GM21526 (cell line): ENCODE data around the gene MIS12.
A peak's percentile ranks its signal among the peaks of the same experiment; 100 is the strongest.

Experiments
- ATAC-seq: cut with Tn5 transposase; IDR thresholded peaks from one replicate; pipeline ENCODE4 v1.9.1; 2021; ENCODE audit warnings: moderate library complexity; ENCODE audit not compliant: unreplicated experiment, low FRiP score

MIS12 gene, protein sequence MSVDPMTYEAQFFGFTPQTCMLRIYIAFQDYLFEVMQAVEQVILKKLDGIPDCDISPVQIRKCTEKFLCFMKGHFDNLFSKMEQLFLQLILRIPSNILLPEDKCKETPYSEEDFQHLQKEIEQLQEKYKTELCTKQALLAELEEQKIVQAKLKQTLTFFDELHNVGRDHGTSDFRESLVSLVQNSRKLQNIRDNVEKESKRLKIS

DNA sequence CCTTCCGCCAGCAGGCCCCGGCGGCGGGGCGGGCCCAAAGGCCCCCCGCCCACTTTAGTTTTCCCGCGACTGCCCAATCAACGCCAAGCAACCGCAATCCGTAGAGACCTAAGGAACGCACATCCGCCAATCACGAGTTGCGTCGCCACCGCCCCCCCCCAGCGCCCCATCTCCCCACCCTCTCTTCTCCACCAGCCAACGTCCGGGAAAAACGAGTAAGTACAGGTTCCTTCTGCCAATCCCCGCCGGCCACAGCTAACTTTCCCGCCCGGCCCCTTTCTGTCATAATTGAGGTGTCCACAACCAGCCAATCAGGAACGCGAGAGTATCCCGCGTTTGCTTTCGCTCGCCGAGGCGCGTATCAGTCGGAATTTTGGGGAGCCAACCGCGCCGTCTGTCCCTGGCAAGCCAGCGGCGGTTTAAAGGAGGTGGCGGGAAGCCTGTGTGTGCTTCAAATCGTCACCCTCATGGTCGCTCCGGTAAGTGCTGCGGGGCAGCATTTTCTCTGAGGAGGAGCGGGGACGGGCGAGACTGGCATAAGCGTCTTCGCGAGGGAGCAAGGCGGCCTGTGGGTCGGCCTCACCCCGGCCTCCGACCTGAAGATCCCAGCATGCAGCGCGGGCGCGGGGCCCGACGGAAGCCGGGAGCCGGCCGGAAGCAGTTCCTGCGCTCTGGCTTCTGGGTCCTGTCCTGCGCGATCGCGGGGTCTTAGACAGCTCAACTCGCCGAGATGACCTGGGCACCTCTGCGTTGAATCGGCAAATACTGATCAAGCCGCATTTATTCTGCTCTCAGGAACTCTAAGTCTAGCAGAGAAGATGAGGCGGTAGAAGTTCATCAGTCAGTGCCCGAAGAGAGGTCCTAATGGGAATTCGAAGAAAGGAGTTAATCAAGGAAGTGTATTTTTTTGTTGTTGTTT is at the start of gene MIS12:
Gene MIS12 (plus strand): TSS at position 361 of the 919 bp plus-strand sequence. CDS start 2,297 bp downstream, outside the sequence.
- ATAC-seq, result peak; percentile 70

- no peak for ATAC-seq
Observed at GRCh38 chr17:5437721-5438317, 48.5 kb upstream of the MIS12 start.

DNA sequence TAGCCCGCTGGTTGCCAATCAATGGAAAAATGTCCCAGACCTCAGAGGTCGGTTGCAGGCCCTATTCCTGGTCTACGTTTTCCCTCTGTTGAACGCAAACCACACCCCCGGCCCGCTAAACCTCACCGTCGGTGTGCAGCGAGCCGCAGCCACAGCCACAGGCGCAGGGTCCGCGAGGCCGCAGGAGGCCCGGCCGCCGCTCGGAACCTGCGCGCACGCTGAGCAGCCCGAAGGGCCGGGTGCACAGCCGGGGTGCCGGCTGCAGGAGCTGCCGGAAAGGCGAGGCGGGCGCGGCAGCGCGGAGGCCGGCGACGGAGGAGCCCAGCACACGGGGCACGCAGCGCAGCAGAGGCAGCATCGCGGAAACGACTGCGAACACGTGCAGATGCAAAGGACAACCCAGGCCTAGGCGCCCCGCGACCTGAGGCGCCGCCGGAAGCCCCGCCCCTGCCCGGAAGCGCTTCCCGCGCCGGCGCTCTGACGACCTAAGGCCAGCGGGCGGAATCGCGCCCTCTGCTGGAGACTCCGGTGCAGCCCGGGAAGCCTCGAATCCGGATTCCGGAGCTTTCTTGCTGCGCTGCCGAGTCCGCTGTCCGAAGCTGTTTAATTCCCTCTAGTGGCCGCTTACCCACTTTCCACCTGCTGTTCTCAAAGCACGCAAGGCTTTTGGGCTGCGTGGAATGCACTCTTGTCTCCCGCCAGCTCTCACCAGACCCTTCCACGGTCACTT is 47.5 kb upstream of the MIS12 start, which contains the start of gene C1QBP:
Gene C1QBP (minus strand): TSS at position 440 of the 730 bp plus-strand sequence. CDS start 82 bp downstream, at position 358.
- ATAC-seq, result peak; percentile 78

GRCh38 chr17:5439446-5439764 is 47.0 kb upstream of the MIS12 start:
- ATAC-seq, result no peak

DNA sequence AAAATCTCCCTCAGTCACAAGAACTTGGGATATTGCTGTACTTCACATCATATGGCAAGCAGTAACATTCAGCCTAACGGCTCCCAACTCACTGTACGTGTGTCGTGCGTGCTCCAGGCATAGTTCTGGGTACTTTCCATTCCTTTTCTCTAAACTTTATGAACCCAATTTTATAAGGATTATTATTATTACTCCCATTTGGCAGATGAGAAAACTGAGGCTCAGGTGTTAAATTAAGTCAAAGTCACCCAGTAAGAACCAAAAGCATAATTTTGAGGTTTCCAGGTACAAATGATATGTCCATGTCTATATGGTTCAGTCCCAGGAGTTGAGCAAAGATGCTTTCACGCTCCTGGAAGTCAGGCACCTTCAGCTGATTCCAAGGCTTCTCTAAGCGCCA is 42.6 kb upstream of the MIS12 start:
- no peak for ATAC-seq

DNA sequence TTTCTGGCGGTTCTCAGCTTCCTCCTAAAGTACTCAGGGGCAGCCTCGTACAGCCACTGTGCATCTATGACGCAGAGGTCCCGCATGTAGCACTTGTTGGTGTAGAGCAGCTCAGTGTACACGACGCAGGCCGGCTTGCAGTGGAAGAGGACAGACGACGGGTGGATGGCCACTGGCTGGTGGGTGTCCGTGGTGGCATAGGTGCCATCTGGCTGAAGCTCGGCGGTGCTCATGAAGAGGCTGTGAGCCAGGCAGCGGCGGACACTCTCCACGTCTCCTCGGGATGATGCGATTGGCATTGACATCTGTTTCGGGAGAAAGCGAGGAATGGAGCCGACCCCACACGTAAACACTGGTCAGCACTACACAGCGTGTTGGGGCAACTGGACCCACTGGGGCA is 42.2 kb upstream of the MIS12 start:
- no peak for ATAC-seq

DNA sequence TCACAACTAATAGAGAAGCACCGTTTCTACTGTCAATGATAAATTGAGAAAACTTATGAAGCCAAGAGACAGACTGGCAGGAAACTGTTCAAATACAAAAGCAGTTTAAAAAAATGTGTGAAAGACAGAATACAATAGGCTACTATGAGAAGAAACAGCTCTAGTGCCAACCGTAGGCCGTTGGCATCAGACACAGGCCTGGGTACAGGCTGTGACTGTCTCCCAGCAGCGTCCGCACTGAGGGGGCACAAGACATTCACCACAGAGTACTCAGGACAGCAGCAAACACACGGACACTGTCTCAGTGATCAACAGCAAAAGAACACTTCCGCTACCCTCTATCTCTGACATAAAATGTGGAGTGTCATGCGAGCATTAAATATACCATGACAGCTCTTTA is 39.6 kb upstream of the MIS12 start:
- no peak for ATAC-seq

GRCh38 chr17:5464717-5465507 is 21.5 kb upstream of the MIS12 start:
- no peak for ATAC-seq

- ATAC-seq, result no peak
Observed at GRCh38 chr17:5466295-5466694, 20.1 kb upstream of the MIS12 start.

DNA sequence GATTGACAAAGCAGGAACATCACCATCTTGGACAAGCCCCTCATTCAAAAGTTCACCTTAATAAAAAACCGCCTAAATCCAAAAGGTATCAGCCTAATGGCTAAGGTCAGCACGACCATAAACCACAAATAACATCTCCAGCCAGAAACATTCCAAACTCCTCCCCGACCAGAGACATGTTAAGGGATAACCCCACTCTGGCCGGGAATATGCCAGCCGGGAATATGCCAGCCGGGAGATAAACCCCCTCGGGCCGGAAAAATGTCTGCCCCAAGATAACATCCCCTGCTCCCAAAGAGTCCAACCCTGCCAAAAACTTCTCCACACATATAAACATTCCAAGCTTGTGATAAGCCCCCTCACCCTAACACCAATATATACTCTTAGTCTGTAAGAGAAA is 18.9 kb upstream of the MIS12 start:
- ATAC-seq, result no peak

DNA sequence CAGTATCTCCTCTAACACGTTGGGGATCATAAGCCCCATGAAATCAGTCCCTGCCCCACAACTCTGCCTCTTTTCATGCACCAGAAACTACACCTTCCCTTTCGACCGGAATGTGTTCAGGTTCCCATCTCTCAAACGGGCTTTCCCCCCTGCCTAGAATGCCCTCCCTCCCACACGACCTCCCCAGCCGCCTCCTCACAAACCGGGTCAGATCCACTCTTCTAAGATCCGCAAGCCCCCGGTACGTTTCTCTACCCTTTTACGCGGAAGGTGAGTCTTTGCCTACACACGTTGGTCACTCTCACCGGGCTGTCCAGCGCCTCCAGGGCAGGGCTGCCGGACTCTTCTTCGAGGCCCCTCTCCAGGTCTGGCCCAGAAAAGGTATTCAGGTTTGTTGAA is 18.3 kb upstream of the MIS12 start:
- ATAC-seq, result peak; percentile 10

DNA sequence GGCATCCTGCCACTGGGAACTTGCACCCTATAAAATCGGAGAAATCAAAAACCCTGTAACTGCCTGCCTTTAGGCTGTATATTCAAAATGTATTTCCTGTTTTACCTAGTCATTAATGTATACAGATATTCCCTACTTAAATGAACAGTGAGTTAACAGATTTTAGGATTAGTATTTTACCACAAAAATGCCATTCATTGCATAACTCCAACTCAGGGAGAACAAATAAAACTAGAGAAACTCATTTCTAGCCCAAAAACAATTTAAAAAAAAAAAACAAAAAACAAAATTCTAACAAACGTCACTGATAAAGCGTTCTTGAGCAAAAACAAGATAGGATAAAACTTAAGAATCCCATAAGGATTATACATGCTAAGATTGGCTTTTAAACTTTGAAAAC is 13.9 kb upstream of the MIS12 start:
- ATAC-seq, result no peak

DNA sequence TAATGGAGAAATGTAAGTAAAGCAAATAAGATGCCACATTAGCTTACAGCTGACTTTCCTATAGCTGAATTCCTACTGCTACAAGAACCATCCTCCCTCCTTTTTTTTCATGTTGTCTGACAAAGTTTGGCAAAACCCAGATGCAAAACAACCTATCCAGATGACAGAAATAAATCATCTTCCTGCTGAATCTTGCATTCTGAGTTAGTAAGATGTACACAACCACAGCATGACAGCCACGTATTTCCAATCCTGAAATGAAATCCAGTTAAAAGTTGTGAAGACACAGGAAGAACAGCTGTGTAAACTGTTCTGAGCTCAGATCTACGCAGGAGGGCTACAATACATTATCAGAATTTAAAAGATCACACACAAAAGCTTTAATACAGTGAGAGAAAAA is 12.5 kb upstream of the MIS12 start:
- ATAC-seq, result no peak

DNA sequence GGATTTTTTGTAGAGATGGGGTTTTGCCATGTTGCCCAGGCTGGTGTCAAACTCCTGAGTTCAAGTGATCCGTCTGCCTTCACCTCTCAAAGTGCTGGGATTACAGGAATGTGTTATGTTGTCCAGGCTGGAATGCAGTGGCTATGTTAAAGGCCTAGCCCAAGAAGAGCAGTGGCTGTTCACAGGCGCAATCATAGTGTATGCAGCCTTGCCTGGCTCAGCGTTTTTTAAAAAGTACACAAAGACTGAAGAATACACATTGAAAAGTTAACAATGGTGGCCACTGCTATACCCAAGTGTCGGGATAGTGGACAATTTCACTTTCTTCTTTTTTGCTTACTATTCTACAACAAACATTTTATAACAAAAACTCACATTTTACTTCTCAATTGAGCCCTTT is 7.4 kb upstream of the MIS12 start:
- no peak for ATAC-seq

DNA sequence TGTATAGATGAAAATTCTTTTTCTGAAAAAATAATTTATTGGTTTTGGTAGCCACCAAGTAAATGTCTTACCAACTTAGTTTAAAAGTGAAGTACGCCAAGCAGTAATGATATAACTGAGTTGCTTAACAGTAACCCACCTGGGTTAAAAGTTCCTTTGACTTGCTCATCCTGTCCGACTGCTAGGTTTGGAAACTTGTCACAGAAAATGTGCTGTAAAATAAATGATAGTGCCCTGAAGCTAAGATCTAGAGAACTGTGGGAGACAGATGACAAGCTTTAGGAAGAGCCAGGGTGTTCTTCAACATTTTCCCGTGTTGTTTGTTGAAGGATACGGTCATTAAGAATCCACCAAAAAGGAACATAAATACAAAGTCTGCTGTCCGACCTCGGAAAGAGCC is 5.4 kb upstream of the MIS12 start:
- ATAC-seq, result no peak

DNA sequence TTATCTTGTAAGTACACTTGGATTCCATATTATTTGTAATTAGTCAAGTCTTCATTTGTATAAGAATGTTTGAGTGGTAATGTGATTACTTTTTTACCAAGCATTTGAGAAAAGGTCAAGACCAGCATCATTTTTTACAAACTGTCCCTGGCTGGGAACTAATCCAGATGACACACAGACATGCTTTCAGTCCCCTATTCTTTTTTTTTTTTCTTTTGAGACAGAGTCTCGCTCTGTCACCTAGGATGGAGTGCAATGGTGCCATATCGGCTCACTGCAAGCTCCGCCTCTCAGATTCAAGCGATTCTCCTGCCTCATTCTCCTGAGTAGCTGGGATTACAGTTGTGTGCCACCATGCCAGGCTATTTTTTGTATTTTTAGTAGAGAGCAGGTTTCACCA is 4.9 kb upstream of the MIS12 start:
- ATAC-seq, result no peak

GRCh38 chr17:5485270-5486205 is 828 bp upstream of the MIS12 start, which contains the start of gene DERL2:
Gene DERL2, minus strand, starts transcription at chr17:5486178. Its CDS starts 17 bp downstream, at chr17:5486161.
- ATAC-seq, result peak; percentile 21

DNA sequence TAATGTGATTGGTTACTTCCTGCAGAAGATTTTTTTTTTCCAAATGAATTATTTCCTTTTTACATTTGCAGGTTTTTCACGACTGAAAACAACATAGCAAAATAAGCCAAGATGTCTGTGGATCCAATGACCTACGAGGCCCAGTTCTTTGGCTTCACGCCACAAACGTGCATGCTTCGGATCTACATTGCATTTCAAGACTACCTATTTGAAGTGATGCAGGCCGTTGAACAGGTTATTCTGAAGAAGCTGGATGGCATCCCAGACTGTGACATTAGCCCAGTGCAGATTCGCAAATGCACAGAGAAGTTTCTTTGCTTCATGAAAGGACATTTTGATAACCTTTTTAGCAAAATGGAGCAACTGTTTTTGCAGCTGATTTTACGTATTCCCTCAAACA is 2.4 kb downstream of the MIS12 start:
- no peak for ATAC-seq

GRCh38 chr17:5492970-5493369 is 6.6 kb downstream of the MIS12 start:
- ATAC-seq, result no peak
